ENCODE results near the gene LARGE1. TPM values are rescaled to one million over a fixed set of nuclear protein-coding genes. Genes with fewer than 3 reads are reported as not detected.

LARGE1 gene
- polyA plus RNA-seq, 1 experiment: 8.5 TPM

GRCh38 chr22:33884829-33885228 lies 35.4 kb downstream of the LARGE1 start:
- H3K4me3 ChIP-seq (ENCODE audit: low read depth, low read length): no peak overlapping the region
- H3K27me3 ChIP-seq (ENCODE audit: control insufficient read depth, insufficient read depth, low read length): no peaks in the 10 kb centered on the region
- ChIA-PET CTCF (interaction anchor here (0.9 kb wide), 1 partner anchor 10 kb away, joined by 3 read pairs; no protein-coding TSS in a partner anchor), POLR2A (no interaction called here)
- H3K36me3 ChIP-seq (ENCODE audit: control insufficient read depth, insufficient read depth, low read length): no peaks in the 10 kb centered on the region
- TF ChIP-seq CTCF (IDR thresholded peaks at IDR 0.05; ENCODE audit: insufficient read depth, low read depth, low read length): no peak
- DNase-seq (ENCODE audit: low read depth): no peak

GRCh38 chr22:33883961-33884808 lies 36.1 kb downstream of the LARGE1 start:
- no peaks in the 10 kb centered on the region for H3K27me3 ChIP-seq (ENCODE audit: control insufficient read depth, insufficient read depth, low read length)
- ChIA-PET POLR2A (no interaction called here), CTCF (interaction anchor here (0.9 kb wide), 1 partner anchor 10 kb away, joined by 3 read pairs; no protein-coding TSS in a partner anchor)
- TF ChIP-seq CTCF (IDR thresholded peaks at IDR 0.05; ENCODE audit: insufficient read depth, low read depth, low read length): no peak
- no peaks in the 10 kb centered on the region for H3K36me3 ChIP-seq (ENCODE audit: control insufficient read depth, insufficient read depth, low read length)
- no peak for DNase-seq (ENCODE audit: low read depth)
- no peak overlapping the region for H3K4me3 ChIP-seq (ENCODE audit: low read depth, low read length)

GRCh38 chr22:33883561-33883960 lies 36.7 kb downstream of the LARGE1 start:
- H3K4me3 ChIP-seq (ENCODE audit: low read depth, low read length): no peak overlapping the region
- no peak for TF ChIP-seq CTCF (IDR thresholded peaks at IDR 0.05; ENCODE audit: insufficient read depth, low read depth, low read length)
- H3K36me3 ChIP-seq (ENCODE audit: control insufficient read depth, insufficient read depth, low read length): no peaks in the 10 kb centered on the region
- ChIA-PET POLR2A (no interaction called here), CTCF (no interaction called here)
- no peaks in the 10 kb centered on the region for H3K27me3 ChIP-seq (ENCODE audit: control insufficient read depth, insufficient read depth, low read length)
- DNase-seq (ENCODE audit: low read depth): no peak

- no peaks in the 10 kb centered on the region for H3K27me3 ChIP-seq (ENCODE audit: control insufficient read depth, insufficient read depth, low read length)
- CTCF ChIA-PET: no interaction called here
Measured at GRCh38 chr22:33882991-33883390, 37.3 kb downstream of the LARGE1 start.

More at GRCh38 chr22:33882991-33883390, 37.3 kb downstream of the LARGE1 start:
- POLR2A ChIA-PET: no interaction called here
- no peak overlapping the region for H3K4me3 ChIP-seq (ENCODE audit: low read depth, low read length)
- no peaks in the 10 kb centered on the region for H3K36me3 ChIP-seq (ENCODE audit: control insufficient read depth, insufficient read depth, low read length)
- DNase-seq (ENCODE audit: low read depth): no peak
- no peak for TF ChIP-seq CTCF (IDR thresholded peaks at IDR 0.05; ENCODE audit: insufficient read depth, low read depth, low read length)

Measured in BJ (cell line).